Left ventricle myocardium superior (tissue), 1 donor: Measurements from ENCODE around the gene CYP3A4. TPM values are rescaled to one million over a fixed set of nuclear protein-coding genes. Genes with fewer than 3 reads are reported as not detected.
A peak's percentile ranks its signal among the peaks of the same experiment; 100 is the strongest.
"Not testable (repeated sequence)": the region's sequence is repeated elsewhere in the genome, so short reads cannot be mapped to it uniquely, and the experiment has no call there.

ENCODE experiments used
- ATAC-seq: fragments of 200-7000 bp; cut with Tn5 transposase; one replicate; pipeline ENCODE4 v1.9.1; 2020; ENCODE audit warnings: mild to moderate bottlenecking, moderate library complexity
- DNase-seq: peaks from one replicate; pipeline ENCODE4 v3.0.0-alpha.2; 2020
- intact Hi-C: fragments of 100-400 bp; cut with micrococcal nuclease; formaldehyde crosslinking; loops from one replicate; pipeline ENCODE4 v1.11.0; 2022
- long read RNA-seq: library from polyadenylated mRNA; unstranded; transcript quantifications from one replicate; pipeline ENCODE4 v2.0.0, GENCODE V29; 2021
- total RNA-seq: library from RNA; stranded (reverse); fragmentation: NEBNext Ultra II Directional; extraction: Animal tissue kit (Norgen Biotek cat#: 25700); gene quantifications from one replicate; pipeline ENCODE4 v1.2.1, GENCODE V29; 2021
- donor health status: DM: no; HTN: yes; CAD: no; lungs with severe emphysema.

The CYP3A4 gene
- total RNA-seq: not detected
- long read RNA-seq: 0 reads

DNA sequence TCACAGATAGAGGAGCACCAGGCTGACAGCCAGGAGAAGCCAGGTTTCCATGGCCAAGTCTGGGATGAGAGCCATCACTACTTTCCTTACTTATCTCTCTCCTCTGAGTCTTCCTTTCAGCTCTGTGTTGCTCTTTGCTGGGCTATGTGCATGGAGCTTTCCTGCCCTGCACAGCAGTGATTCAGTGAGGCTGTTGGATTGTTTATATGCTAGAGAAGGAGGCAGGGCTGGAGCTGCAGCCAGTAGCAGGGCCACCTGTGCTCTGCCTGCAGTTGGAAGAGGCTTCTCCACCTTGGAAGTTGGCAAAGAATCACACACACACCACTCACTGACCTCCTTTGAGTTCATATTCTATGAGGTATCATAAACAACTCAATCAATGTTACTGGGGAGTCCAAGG, at the start of gene CYP3A4:
TSS of gene CYP3A4 (minus strand) at position 178 of the 400 bp plus-strand sequence. CDS start at position 75, 103 bp downstream.
- DNase-seq (no peak), ATAC-seq (no peak)
- intact Hi-C loops: no loop called here

- intact Hi-C loops: no loop called here
These were observed 49.4 kb upstream of the CYP3A4 start for GRCh38 chr7:99833289-99833877.

GRCh38 chr7:99831595-99831994, 47.6 kb upstream of the CYP3A4 start:
- ATAC-seq (no peak), DNase-seq (no peak)
- intact Hi-C loops: no loop called here

More at GRCh38 chr7:99833289-99833877, 49.4 kb upstream of the CYP3A4 start:
- DNase-seq (no peak), ATAC-seq (no peak)

DNA sequence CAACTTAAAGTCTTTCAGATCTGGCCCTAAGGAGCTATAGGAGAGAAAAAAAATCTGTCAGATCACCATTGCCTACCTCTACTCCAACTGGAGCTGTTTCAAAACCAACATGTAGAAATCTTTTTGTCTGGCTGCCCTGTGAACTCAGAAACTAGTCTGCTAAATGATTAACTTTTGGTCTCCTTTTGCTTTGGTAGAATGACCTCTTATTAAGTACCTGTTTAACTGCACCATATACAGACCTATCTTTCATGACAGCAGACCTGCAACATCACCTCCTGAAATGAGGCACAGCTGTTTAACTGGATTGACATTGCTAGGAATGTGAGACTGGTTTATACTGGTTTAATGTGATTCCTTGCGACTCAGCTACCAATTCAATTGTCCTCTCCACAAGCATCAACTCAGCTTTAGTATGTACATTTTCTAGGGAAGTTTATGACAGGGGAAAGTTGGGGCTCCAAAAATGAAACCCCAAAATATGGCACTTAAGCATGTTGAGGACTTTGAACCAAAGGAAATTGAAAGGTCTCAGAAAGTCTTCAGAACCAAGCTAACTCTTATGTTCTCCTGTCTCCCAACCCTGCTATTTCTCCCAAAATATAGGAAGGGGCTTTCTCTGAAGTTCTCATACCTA, 45.7 kb upstream of the CYP3A4 start:
- ATAC-seq (no peak), DNase-seq (no peak)
- intact Hi-C loops: no loop called here

DNA sequence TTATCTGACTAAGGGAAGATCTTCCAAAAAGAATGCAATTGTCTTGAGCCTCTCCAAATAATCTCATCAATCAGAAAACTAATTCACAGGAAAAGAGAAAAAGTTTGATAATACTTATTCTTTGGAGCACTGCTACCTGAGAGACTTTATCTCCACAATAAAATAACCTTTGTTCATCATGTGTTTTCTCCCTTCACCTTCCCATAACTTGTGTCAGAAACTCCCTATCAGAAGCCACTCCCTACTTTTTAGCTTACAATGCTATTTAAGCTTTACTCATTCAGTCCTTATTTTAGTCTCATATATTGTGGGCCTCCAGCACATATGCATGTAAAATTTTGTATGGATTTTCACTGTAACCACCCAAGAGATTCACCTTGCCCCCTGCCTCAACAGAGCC, 44.8 kb upstream of the CYP3A4 start:
- DNase-seq (no peak), ATAC-seq (no peak)
- intact Hi-C loops: no loop called here

DNA sequence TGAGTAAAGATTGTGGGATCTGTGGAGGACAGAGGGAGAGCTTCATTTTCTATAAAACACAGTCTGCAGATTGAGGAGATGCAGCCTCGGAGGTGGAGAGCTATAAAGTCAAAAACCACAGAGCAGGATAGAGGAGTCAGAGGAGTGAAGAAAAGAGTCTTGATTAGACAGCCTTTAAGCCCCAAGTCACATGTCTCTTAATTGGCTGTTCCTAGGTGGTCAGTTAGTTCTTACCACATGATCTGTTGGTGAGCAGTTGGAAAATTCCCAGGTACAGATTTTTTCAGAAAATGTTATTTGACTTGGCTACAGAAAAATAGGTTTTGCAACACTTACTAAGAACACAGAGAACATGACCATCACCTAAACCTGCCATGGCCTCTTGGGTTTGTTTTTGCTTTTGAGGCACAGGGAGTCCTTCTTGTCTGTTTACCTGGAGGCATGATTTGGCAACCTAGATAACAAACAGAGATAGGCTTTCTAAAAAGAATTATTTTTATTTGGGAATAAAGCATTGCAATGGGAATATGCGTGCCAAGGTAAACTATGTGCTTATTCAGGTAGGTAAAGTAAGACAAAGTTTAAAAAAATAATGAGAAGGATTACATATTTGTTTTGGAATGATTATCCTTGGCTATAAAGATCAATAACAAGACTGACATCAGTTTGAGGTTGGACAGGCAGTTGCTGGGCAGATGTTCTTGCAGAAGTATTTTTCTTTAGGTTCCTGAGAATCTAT, 43.2 kb upstream of the CYP3A4 start:
- no peak for ATAC-seq

GRCh38 chr7:99825873-99826272, 41.9 kb upstream of the CYP3A4 start:
- no peak for ATAC-seq
- DNase-seq: no peak
- intact Hi-C loops: no loop called here

More for the DNA sequence above, 43.2 kb upstream of the CYP3A4 start:
- DNase-seq: no peak
- intact Hi-C loops: no loop called here

GRCh38 chr7:99825452-99825851, 41.5 kb upstream of the CYP3A4 start:
- no peak for DNase-seq
- intact Hi-C loops: no loop called here
- no peak for ATAC-seq

GRCh38 chr7:99824091-99824490, 40.1 kb upstream of the CYP3A4 start:
- intact Hi-C loops: no loop called here
- ATAC-seq (no peak), DNase-seq (peak; percentile 17)

GRCh38 chr7:99822731-99823718, 39.0 kb upstream of the CYP3A4 start:
- DNase-seq: peak; percentile 26
- ATAC-seq: peak; percentile 49

DNA sequence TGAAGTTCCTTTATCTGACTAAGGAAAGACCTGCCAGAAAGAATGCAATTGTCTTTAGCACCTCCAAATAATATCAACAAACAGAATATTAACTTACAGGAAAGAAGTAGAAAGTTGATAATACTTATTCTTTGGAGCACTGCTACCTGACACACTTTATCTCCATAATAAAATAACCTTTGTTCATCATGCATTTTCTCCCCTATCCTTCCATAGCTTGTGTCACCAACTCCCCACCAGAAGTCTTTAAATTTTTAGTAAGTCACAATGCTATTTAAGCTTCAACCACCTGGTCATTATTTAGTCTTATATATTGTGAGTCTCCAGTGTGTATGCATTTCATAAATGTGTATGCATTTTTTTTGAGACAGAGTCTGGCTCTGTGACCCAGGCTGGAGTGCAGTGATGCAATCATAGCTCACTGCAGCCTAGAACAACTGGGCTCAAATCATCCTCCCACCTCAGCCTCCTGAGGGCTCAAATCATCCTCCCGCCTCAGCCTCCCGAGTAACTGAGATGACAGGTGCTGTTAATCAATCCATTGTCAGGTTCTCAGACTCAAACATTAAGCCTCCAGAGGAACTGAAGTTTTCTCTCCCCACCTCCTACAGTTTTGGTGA, 36.5 kb upstream of the CYP3A4 start:
- no peak for ATAC-seq
- intact Hi-C loops: no loop called here

More at GRCh38 chr7:99822731-99823718, 39.0 kb upstream of the CYP3A4 start:
- intact Hi-C loops: no loop called here

GRCh38 chr7:99808766-99809165, 24.8 kb upstream of the CYP3A4 start:
- no peak for ATAC-seq
- intact Hi-C loops: no loop called here

More for the DNA sequence above, 36.5 kb upstream of the CYP3A4 start:
- DNase-seq: no peak

GRCh38 chr7:99806839-99807478, 23.0 kb upstream of the CYP3A4 start:
- ATAC-seq: no peak
- intact Hi-C loops: no loop called here
- DNase-seq: no peak

More at GRCh38 chr7:99808766-99809165, 24.8 kb upstream of the CYP3A4 start:
- no peak for DNase-seq

DNA sequence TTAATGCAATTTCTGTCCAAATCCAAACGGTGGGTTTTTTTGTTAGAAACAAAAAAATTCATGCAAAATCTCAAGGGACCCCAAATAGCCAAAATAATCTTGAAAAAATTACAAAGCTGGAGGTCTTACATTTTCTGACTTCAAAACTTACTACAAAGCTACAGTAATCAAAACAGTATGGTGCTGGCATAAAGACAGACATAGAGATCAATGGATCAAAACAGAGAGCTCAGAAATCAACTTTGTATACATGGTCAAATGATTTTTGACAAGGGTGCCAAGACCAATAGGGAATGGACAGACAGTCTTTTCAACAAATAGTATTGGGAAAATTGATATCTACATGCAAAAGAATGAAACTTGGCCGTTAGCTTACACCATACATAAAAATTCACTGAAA, 21.7 kb upstream of the CYP3A4 start:
- DNase-seq (no peak), ATAC-seq (no peak)
- intact Hi-C loops: no loop called here

- DNase-seq, intact Hi-C loops, ATAC-seq: not testable (repeated sequence)
These were observed 19.1 kb upstream of the CYP3A4 start for GRCh38 chr7:99803118-99803517.

- ATAC-seq, DNase-seq, intact Hi-C loops: not testable (repeated sequence)
These were observed 17.4 kb upstream of the CYP3A4 start for GRCh38 chr7:99801407-99801806.

DNA sequence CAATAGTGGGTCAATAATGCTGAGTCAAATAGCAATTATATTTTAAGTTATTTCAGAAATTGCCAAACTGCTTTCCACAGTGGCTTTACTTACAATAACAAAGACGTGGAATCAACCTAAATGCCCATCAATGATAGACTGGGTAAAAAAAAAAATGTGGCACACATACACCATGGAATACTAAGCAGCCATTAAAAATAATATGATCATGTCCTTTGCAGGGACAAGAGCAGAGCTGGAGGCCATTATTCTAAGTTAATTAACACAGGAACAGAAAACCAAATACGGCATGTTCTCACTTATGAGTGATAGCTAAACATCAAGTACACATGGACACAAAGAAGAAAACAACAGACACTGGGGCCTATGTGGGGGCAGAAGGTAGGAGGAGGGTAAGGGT, 15.0 kb upstream of the CYP3A4 start:
- DNase-seq (no peak), ATAC-seq (no peak)
- intact Hi-C loops: no loop called here

- DNase-seq, ATAC-seq, intact Hi-C loops: not testable (repeated sequence)
These were observed 11.9 kb upstream of the CYP3A4 start for GRCh38 chr7:99795864-99796263.
